Right lobe of liver (tissue), 4 donors: ENCODE measurements around the gene AMZ2.
"Not testable (repeated sequence)": the region's sequence is repeated elsewhere in the genome, so short reads cannot be mapped to it uniquely, and the experiment has no call there.

Experiments used
- CTCF ChIP-seq, 4 donors: fragments of 200-600 bp in 3 of 4; fragments of 450-650 bp in 1 of 4; IDR thresholded peaks; one replicate each; pipeline versions ENCODE4 v1.5.1 to v1.8.0; 2016 to 2022; ENCODE audit warnings: antibody characterized with exemption in 4 of 4, mild to moderate bottlenecking in 2 of 4
- POLR2A ChIP-seq: fragments of 450-650 bp; IDR thresholded peaks from one replicate; pipeline ENCODE4 v1.6.1; 2017; ENCODE audit warnings: antibody characterized with exemption, mild to moderate bottlenecking
- donor health status: DM: no; HTN: no; CAD: no.
- donor health status: DM: no; HTN: no; CAD: no.
- donor health status: DM: no; HTN: yes; CAD: no.

GRCh38 chr17:68253426-68253825, 5.6 kb downstream of the AMZ2 start:
- TF ChIP-seq CTCF (IDR thresholded peaks at IDR 0.05); POLR2A: not testable (repeated sequence)
